Measurements from ENCODE around the gene VTI1A.

DNA sequence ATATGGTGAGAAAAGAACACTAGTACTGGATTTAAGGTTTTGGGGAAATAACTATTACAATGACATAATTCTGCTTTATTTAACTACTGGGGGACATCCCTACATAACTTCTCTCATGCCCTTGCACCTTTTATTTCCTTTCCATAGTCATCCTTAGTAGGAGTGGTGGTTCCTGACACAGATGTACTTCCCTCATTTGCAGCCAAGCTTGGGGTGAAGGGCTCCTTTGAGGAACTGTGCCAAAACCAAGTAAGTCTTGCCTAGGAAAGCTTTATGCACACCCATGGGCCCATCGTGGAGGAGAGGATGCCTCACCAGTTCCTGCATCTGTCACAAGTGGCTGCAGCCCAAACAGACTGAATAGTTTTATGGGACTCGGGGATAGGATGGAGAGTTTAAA lies 20.9 kb upstream of the VTI1A start:
- TF ChIP-seq POLR2A (IDR thresholded peaks at IDR 0.05; ENCODE audit: low read depth, low read length): no peak
- TF ChIP-seq POLR2AphosphoS5 (IDR thresholded peaks at IDR 0.05; ENCODE audit: low read depth, low read length): no peak
- no peak for TF ChIP-seq TAF1 (IDR thresholded peaks at IDR 0.05; ENCODE audit: borderline replicate concordance, low read depth, low read length)

All from GM12892 (cell line).